K562 (cell line): ENCODE results near the gene CCDC174.

ENCODE experiments used
- BDP1 ChIP-seq: IDR thresholded peaks from 3 replicates; pipeline ENCODE4 v1.6.1; 2011; ENCODE audit not compliant: insufficient read length, insufficient read depth
- CBFB ChIP-seq: sonication (generic); formaldehyde crosslinking; IDR thresholded peaks from 2 replicates; pipeline ENCODE4 v1.4.0; 2020; ENCODE audit warnings: mild to moderate bottlenecking, missing genetic modification reagents
- CBX3 ChIP-seq, 2 experiments: IDR thresholded peaks; 1 replicate in 1 of 2; 2 replicates in 1 of 2; pipeline ENCODE4 v1.6.1; 2012; ENCODE audit warnings: inconsistent platforms in 2 of 2, low read length in 2 of 2, borderline replicate concordance in 1 of 2, control low read depth in 1 of 2
- E4F1 ChIP-seq: fragments of 250-450 bp; sonication (Bioruptor Pico); IDR thresholded peaks from 2 replicates; pipeline ENCODE4 v1.5.0; 2021; ENCODE audit warnings: mild to moderate bottlenecking, borderline replicate concordance
- ETV6 ChIP-seq, 3 experiments: fragments of 150-350 bp in 1 of 3; sonication (generic) in 1 of 3; formaldehyde crosslinking in 1 of 3; IDR thresholded peaks; 2 replicates each; pipeline versions ENCODE4 v1.6.1 to v1.8.0; 2014 to 2022; ENCODE audit warnings: borderline replicate concordance in 2 of 3, low read depth in 2 of 3, antibody characterized with exemption in 1 of 3, low read length in 1 of 3, mild to moderate bottlenecking in 1 of 3, missing genetic modification reagents in 1 of 3
- EZH2 ChIP-seq: IDR thresholded peaks from 2 replicates; pipeline ENCODE4 v1.6.1; 2012; ENCODE audit warnings: low read depth, mild to moderate bottlenecking, inconsistent platforms, low read length, borderline replicate concordance
- POLR2AphosphoS5 ChIP-seq: IDR thresholded peaks from 2 replicates; pipeline ENCODE4 v1.6.1; 2011; ENCODE audit warnings: mild to moderate bottlenecking, low read depth, low read length, moderate library complexity; ENCODE audit not compliant: control insufficient read depth, insufficient read depth
- RAD21 ChIP-seq, 2 experiments: fragments of 250-450 bp in 1 of 2; fragments of 450-650 bp in 1 of 2; sonication (Bioruptor Pico) in 1 of 2; formaldehyde crosslinking in 1 of 2; IDR thresholded peaks in 1 of 2; conservative IDR thresholded peaks in 1 of 2; 2 replicates each; pipeline versions ENCODE4 v1.4.0 to v1.8.0; 2020 to 2022; ENCODE audit warnings: mild to moderate bottlenecking in 2 of 2, moderate library complexity in 1 of 2
- USF1 ChIP-seq: sonication (generic); formaldehyde crosslinking; IDR thresholded peaks from 2 replicates; pipeline ENCODE4 v1.9.0; 2022; ENCODE audit warnings: mild to moderate bottlenecking, missing genetic modification reagents
- ZBTB26 ChIP-seq: fragments of 450-650 bp; formaldehyde crosslinking; IDR thresholded peaks from 2 replicates; pipeline ENCODE4 v1.4.0; 2022; ENCODE audit warnings: missing genetic modification characterization
- ZNF134 ChIP-seq: fragments of 250-450 bp; sonication (Bioruptor Pico); conservative IDR thresholded peaks from 2 replicates; pipeline ENCODE4 v1.4.0; 2020
- ZNF24 ChIP-seq: fragments of 450-650 bp; IDR thresholded peaks from 2 replicates; pipeline ENCODE4 v1.6.1; 2016
- ZNF280B ChIP-seq: fragments of 250-450 bp; sonication (Bioruptor Pico); IDR thresholded peaks from 2 replicates; pipeline ENCODE4 v1.5.1; 2021; ENCODE audit warnings: mild to moderate bottlenecking

GRCh38 chr3:14660942-14661341 lies 9.4 kb downstream of the CCDC174 start:
- TF ChIP-seq USF1 (CRISPR knock-in tag), result no peak
- no peak for TF ChIP-seq ZBTB26 (CRISPR knock-in tag)
- no peak for TF ChIP-seq CBX3 (IDR thresholded peaks at IDR 0.05; ENCODE audit: borderline replicate concordance in 1 of 2, low read length in 2 of 2)
- TF ChIP-seq POLR2AphosphoS5, result no peak
- no peak for TF ChIP-seq ZNF24
- TF ChIP-seq ZNF280B, result no peak
- TF ChIP-seq ETV6 (IDR thresholded peaks at IDR 0.05; ENCODE audit: borderline replicate concordance in 1 of 2, low read depth in 2 of 2, low read length in 1 of 2), result no peak
- no peak for TF ChIP-seq ETV6 (CRISPR knock-in tag; IDR thresholded peaks at IDR 0.05; ENCODE audit: borderline replicate concordance)
- no peak for TF ChIP-seq CBFB (CRISPR knock-in tag)
- no peak for TF ChIP-seq BDP1
- no peak for TF ChIP-seq RAD21 (CRISPR knock-in tag; conservative IDR thresholded peaks at IDR 0.05 in 1 of 2, IDR thresholded peaks at IDR 0.05 in 1 of 2)
- no peak for TF ChIP-seq EZH2
- TF ChIP-seq ZNF134 (CRISPR knock-in tag), result no peak
- TF ChIP-seq E4F1, result no peak
